Esophagus mucosa (tissue), 1 donor: ENCODE results near the gene NOTCH2. TPM values are rescaled to one million over a fixed set of nuclear protein-coding genes. Genes with fewer than 3 reads are reported as not detected.

Source experiments
- ATAC-seq: fragments of 200-7000 bp; cut with Tn5 transposase; one replicate; pipeline ENCODE4 v1.9.1; 2020
- total RNA-seq: library from RNA; stranded (reverse); gene quantifications from one replicate; pipeline ENCODE4 v1.2.4, GENCODE V29; 2023
- donor health status: DM: yes; HTN: yes; CAD: no.

Gene NOTCH2
- total RNA-seq, 1 donor from 2014 or later: 92.0 TPM

- ATAC-seq: no peak
These were observed 128.8 kb downstream of the NOTCH2 start for GRCh38 chr1:119940697-119941096.

- ATAC-seq: no peak
These were observed 132.3 kb downstream of the NOTCH2 start for GRCh38 chr1:119937198-119937597.

- ATAC-seq: no peak
These were observed 133.5 kb downstream of the NOTCH2 start for GRCh38 chr1:119935915-119936314.

DNA sequence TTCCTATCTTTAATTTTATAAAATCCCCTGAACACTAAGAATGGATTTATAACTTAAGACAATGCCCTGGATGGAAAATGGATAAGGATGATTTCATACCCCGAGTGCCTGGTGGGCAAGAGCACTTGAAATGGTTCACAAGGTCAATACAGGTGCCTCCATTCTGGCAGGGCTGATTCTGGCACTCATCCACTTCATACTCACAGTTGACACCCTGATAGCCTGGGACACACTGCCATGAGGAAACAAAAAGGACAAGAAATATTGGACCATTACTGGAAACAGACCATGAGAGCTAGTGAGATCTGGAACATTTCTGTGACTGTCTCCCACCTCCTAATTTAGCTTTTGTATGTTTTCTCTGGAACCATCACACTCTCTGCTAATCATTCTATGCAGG, 134.1 kb downstream of the NOTCH2 start:
- no peak for ATAC-seq

DNA sequence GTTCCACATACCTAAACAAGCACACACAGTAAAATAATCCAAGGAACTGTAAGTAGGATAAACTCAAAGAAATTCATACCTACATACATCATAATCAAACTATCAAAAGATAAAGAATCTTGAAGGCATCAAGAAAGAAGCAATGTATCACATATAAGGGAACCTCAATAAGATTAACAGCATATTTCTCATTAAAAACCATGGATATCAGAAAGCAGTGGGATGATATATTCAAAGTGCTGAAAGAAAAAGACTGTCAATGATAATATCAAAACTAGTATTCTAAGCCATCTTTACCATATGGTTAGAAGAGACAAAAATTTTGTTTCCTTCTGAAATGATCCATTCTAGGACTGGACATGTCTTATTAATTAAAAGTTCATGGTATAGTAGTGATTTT, 136.1 kb downstream of the NOTCH2 start:
- no peak for ATAC-seq

GRCh38 chr1:119929643-119930315, 139.7 kb downstream of the NOTCH2 start:
- peak; percentile 57 for ATAC-seq

- ATAC-seq: no peak
These were observed 142.9 kb downstream of the NOTCH2 start for GRCh38 chr1:119926553-119926952.

GRCh38 chr1:119924948-119925898, 144.2 kb downstream of the NOTCH2 start:
- ATAC-seq: no peak

GRCh38 chr1:119920104-119920968, 149.1 kb downstream of the NOTCH2 start:
- no peak for ATAC-seq

DNA sequence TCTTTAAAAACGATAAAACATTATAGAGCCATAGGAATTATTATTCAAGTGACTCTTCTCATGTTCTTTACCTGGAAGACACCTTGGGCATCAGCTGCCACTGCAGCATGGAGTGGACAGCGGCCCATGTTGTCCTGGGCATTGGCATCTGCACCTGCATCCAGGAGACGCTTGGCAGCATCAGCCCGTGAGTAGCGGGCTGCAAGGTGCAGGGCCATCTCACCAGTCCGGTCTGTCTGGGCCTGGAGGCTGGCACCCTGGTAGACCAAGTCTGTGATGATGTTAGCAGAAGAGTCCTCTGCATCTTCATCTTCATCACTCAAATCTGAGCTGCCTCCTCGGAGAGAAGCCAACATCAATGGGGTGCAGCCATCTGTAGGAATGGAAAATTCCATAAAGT, 150.2 kb downstream of the NOTCH2 start:
- no peak for ATAC-seq

DNA sequence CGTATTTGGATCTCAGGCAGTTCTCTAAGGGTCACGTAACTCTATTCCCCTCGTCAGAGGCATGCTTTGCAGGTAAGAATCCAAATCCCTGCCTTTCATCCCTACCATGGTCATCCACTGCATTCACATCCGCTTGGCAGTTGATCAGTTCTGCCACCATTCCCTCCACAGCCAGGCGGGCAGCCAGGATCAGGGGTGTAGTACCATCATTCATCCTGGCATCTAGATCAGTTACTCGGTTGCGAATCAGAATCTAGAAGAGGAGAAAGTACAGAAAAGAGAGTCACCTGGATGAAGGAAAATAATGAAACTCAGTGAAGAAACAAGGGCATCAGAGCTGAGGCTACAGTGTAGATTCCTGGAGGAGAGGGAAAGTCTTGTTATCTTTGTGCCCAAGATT, 151.2 kb downstream of the NOTCH2 start:
- no peak for ATAC-seq

GRCh38 chr1:119917304-119918055, 152.0 kb downstream of the NOTCH2 start:
- no peak for ATAC-seq

- no peak for ATAC-seq
These were observed 153.9 kb downstream of the NOTCH2 start for GRCh38 chr1:119915517-119915916.

DNA sequence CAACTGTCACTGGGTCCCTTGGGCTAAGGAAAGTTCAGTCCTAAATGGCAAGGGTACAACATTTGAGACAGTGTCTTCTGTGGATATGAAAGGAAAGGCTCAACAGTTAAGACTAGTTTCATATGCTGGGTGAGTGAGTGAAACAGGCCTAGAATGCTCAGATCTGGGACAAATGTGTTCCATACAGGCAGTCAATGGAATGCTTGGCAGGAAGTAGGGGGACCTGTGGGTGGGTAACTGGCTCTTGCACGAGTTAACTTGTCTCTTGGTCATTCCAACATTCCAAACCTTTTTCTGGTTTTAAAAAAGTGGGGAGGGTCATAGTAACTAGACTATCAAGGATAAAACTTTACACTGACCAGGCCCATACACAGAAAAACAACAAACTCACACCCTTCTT, 155.4 kb downstream of the NOTCH2 start:
- no peak for ATAC-seq

DNA sequence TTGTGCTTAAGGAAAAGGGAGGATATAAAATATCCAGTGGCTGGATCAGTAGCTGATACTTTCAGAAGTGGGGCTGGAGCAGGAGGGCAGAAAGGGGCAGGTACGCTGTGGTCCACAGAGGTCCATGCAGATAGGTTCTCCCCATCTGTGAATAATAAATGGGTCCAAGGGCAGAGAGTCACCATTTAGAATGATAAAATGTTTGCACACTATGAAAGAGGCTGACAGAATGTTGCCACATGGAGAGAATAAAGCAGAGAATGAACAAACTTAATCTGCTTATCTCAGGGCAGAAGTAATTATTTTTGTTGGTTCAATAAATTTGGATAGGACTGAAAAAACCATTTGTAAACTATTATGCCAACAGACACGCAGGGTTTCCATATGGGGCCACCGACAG, 156.5 kb downstream of the NOTCH2 start:
- ATAC-seq: no peak

- ATAC-seq: no peak
These were observed 157.7 kb downstream of the NOTCH2 start for GRCh38 chr1:119911775-119912174.

DNA sequence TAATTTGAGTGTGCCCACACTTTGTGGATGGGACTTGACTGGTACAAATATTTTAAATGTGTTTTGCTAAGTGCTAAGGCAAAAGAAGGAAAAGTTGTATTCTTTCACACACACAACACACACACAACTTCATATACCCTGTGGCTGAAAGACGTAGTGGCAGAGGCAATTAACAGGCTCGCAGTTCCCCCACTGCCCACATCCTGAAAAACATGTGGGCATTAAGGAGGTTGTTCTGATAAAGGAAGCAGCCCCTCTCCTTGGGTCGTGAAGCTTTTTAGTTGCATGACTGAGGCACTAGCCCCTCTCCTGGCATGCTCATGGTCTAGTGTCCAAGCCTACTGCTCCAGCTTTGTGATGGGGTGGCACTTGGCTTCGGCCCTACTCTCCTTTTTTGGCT, 158.8 kb downstream of the NOTCH2 start:
- no peak for ATAC-seq

DNA sequence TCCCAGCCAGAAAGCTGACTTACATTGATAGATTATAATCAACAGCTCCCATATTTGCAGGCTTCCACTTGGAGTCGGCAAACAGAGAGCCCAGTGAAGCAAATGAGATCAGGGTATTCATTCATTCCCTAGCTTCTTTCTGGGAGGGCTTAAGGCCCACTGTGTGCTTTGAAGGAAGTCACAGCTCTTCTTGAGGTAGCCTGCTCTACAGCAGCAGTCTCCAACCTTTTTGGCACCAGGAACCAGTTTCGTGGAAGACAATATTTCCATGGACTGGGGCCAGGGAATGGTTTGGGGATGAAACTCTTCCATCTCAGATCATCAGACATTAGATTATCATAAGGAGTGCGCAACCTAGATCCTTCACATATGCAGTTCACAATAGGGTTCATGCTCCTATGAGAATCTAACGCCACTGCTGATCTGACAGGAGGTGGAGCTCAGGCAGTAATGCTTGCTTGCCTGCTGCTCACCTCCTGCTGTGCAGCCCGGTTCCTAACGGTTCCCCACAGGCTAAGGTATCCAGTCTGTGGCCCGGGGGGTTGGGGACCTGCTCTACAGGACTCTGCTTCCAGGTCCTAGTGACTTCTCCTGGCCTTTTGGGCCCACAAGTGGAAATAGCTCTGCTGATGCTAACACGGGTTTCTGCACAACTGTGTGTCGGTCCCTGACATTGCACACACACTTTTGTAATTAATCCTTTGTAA, 159.4 kb downstream of the NOTCH2 start:
- ATAC-seq: no peak

DNA sequence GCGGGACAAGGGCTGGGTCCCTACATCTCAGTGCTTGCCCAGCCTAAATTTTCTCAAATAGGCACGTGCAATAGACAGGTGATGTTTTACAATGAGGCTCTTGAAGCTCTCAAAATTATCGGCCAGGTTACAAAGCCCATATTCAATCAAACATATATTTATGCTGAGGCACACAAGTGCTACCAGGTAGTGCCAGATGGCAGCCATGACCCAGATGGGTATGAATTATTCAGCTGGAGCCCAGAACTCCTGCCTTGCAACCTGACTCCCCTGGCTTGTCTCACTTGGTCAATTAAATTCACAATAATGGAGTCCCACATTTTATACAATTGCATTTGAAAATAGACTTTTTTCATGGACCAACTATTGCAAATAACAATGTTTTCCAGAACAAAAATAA, 160.8 kb downstream of the NOTCH2 start:
- no peak for ATAC-seq

DNA sequence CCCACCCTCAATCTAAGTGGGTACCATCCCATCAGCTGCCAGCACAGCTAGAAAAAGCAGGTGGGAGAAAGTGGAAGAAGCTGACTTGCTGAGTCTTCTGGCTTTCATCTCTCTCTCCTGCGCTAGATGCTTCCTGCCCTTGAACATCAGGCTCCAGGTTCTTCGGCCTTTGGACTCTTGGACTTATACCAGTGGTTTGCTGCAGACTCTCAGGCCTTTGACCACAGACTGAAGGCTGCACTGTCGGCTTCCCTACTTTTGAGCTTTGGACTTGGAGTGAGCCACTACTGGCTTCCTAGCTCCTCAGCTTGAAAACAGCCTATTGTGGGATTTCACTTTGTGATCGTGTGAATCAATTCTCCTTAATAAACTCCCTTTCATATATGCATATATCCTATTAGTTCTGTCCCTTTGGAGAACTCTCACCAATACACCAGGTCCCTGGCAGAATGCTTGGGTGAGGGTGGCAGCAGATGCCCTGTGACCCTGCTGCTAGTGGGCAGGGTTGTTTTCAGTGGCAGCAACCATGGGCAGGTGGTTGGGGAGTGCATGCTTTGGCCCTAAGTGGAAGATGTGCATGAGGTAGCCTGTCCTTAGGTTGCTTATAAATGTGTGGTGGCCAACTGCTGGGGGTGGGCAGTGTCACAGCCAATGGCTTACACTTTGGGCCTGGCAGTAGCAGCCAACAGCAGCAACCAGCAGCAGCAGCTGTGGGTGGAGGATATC, 162.4 kb downstream of the NOTCH2 start:
- peak; percentile 26 for ATAC-seq

- no peak for ATAC-seq
These were observed 166.0 kb downstream of the NOTCH2 start for GRCh38 chr1:119903443-119903835.
